GM12878 (cell line): ENCODE measurements around the gene DPP6. TPM values are rescaled to one million over a fixed set of nuclear protein-coding genes. Genes with fewer than 3 reads are reported as not detected.
A peak's percentile ranks its signal among the peaks of the same experiment; 100 is the strongest.

Source experiments
- ATAC-seq: fragments of 200-7000 bp; cut with Tn5 transposase; 3 replicates; pipeline ENCODE4 v1.9.1; 2020; ENCODE audit warnings: mild to moderate bottlenecking, moderate library complexity
- BruUV-seq: library from RNA; stranded (reverse); fragments of 400-500 nt; replicated peaks from 2 replicates; lab custom pipeline; 2021; lab: Mats Ljungman, UMichigan
- CTCF ChIA-PET: fragments of 300-600 bp; sonication (Branson Sonifier 250); formaldehyde crosslinking; extraction: SDS; loops from one replicate; lab custom pipeline; 2021; ENCODE audit warnings: inconsistent platforms; lab: Yijun Ruan, JAX
- POLR2A ChIA-PET: fragments of 350-600 bp; formaldehyde crosslinking; extraction: SDS; loops from one replicate; lab custom pipeline; 2021; ENCODE audit warnings: inconsistent platforms; lab: Charles Lee
- RAD21 ChIA-PET: fragments of 300-600 bp; sonication (Branson Sonifier 250); formaldehyde crosslinking; loops from one replicate; lab custom pipeline; 2023; ENCODE audit warnings: antibody characterized with exemption; ENCODE audit not compliant: unreplicated experiment; lab: Charles Lee
- SMC1A ChIA-PET: fragments of 300-600 bp; sonication (Branson Sonifier 250); formaldehyde crosslinking; loops from one replicate; lab custom pipeline; 2023; ENCODE audit not compliant: unreplicated experiment, uncharacterized antibody; lab: Charles Lee
- DNase-seq: peaks from one replicate; pipeline ENCODE4 v3.0.0-alpha.2; 2011; ENCODE audit warnings: low read depth, low spot score
- FAIRE-seq: peaks from 3 replicates; lab custom pipeline; 2011; peaks lifted over from hg19 to GRCh38; lab: Jason Lieb, UNC
- H2AFZ ChIP-seq: 2 replicates; pipeline ENCODE4 v1.6.0; 2011; ENCODE audit warnings: low read depth, low read length, control low read depth; ENCODE audit not compliant: control insufficient read depth
- H3K27ac ChIP-seq: 2 replicates; pipeline ENCODE4 v1.5.1; 2011; ENCODE audit warnings: control low read depth; ENCODE audit not compliant: control insufficient read depth, insufficient read depth
- H3K27me3 ChIP-seq, 2 experiments: replicated peaks in 1 of 2; 2 replicates each; pipeline versions ENCODE4 v1.6.0 to v1.6.1; 2011; ENCODE audit warnings: low read length in 1 of 2; ENCODE audit not compliant: control insufficient read depth in 2 of 2, insufficient read depth in 2 of 2
- H3K36me3 ChIP-seq, 2 experiments: 2 replicates each; pipeline ENCODE4 v1.5.1; 2011; ENCODE audit warnings: low read length in 1 of 2; ENCODE audit not compliant: control insufficient read depth in 2 of 2, insufficient read depth in 2 of 2
- H3K4me1 ChIP-seq: 2 replicates; pipeline ENCODE4 v1.6.1; 2011; ENCODE audit warnings: mild to moderate bottlenecking, low read length, moderate library complexity, mixed read lengths; ENCODE audit not compliant: control insufficient read depth, insufficient read depth
- H3K4me2 ChIP-seq: 2 replicates; pipeline ENCODE4 v1.6.0; 2011; ENCODE audit warnings: control low read depth; ENCODE audit not compliant: control insufficient read depth, insufficient read depth
- H3K4me3 ChIP-seq: fragments of 200-600 bp; sonication (generic); 2 replicates; pipeline ENCODE4 v1.5.1; 2016
- H3K79me2 ChIP-seq: 2 replicates; pipeline ENCODE4 v1.6.0; 2011; ENCODE audit warnings: low read length; ENCODE audit not compliant: control insufficient read depth, insufficient read depth
- H3K9ac ChIP-seq: 2 replicates; pipeline ENCODE4 v1.8.0; 2011; ENCODE audit warnings: low read length, control low read depth, mixed read lengths; ENCODE audit not compliant: control insufficient read depth, insufficient read depth
- H3K9me3 ChIP-seq: replicated peaks from 3 replicates; pipeline ENCODE4 v1.5.1; 2011; ENCODE audit warnings: mild to moderate bottlenecking, low read length; ENCODE audit not compliant: control insufficient read depth, insufficient read depth
- H4K20me1 ChIP-seq: 2 replicates; pipeline ENCODE4 v1.6.0; 2011; ENCODE audit not compliant: control insufficient read depth, insufficient read depth
- EGR1 ChIP-seq, 2 experiments: IDR thresholded peaks; 1 replicate in 1 of 2; 2 replicates in 1 of 2; pipeline ENCODE4 v1.6.1; 2011 to 2012; ENCODE audit warnings: low read depth in 2 of 2, low read length in 2 of 2, borderline replicate concordance in 1 of 2, mild to moderate bottlenecking in 1 of 2, moderate library complexity in 1 of 2
- IRF4 ChIP-seq: IDR thresholded peaks from 2 replicates; pipeline ENCODE4 v1.6.1; 2011; ENCODE audit warnings: low read depth, low read length
- KAT2A ChIP-seq: conservative IDR thresholded peaks from 2 replicates; pipeline ENCODE4 v1.6.1; 2011; ENCODE audit warnings: low read depth, low read length; ENCODE audit not compliant: control insufficient read depth
- MXI1 ChIP-seq: fragments of 150-350 bp; IDR thresholded peaks from 2 replicates; pipeline ENCODE4 v1.6.1; 2011; ENCODE audit warnings: low read depth, mild to moderate bottlenecking, inconsistent platforms, low read length, improper control_type of control experiment
- PAX5 ChIP-seq: IDR thresholded peaks from 2 replicates; pipeline ENCODE4 v1.6.1; 2011; ENCODE audit warnings: low read depth, low read length, borderline replicate concordance
- SIN3A ChIP-seq: IDR thresholded peaks from 2 replicates; pipeline ENCODE4 v1.6.1; 2012; ENCODE audit warnings: low read depth, low read length, improper control_type of control experiment
- SUPT20H ChIP-seq: IDR thresholded peaks from 2 replicates; pipeline ENCODE4 v1.6.1; 2011; ENCODE audit warnings: low read depth, mild to moderate bottlenecking, low read length, moderate library complexity, borderline replicate concordance; ENCODE audit not compliant: control insufficient read depth
- WGBS: methylation state at CpG from one replicate; pipeline ENCODE4 v1.1.6; 2016; ENCODE audit warnings: low lambda C conversion rate; ENCODE audit not compliant: insufficient replicate concordance, insufficient coverage; ENCODE audit errors: missing lambda C conversion rate; 5-methylcytosine and 5-hydroxymethylcytosine counted together
- in situ Hi-C: fragments of 300-500 bp; cut with MboI; formaldehyde crosslinking; loops from 9 replicates; pipeline ENCODE4 v1.14.3; 2018; ENCODE audit warnings: mixed read lengths
- intact Hi-C: fragments of 100-400 bp; cut with micrococcal nuclease; formaldehyde crosslinking; loops from one replicate; pipeline ENCODE4 v1.14.2; 2022; ENCODE audit not compliant: unreplicated experiment
- polyA plus RNA-seq, 11 experiments: library from polyadenylated mRNA; depleted of rRNA in 4 of 11; unstranded in 6 of 11; stranded (reverse) in 5 of 11; fragments of >200 nt; fragmentation: Nextera tagmentation in 4 of 11; fragmentation: Illumina TruSeq in 1 of 11; extraction: Ambion mirVana in 4 of 11; extraction: Trizol in 1 of 11; gene quantifications; 1 replicate in 1 of 11; 2 replicates in 10 of 11; pipeline versions ENCODE4 v1.2.1 to v1.2.3, GENCODE V29; 2011 to 2016; ENCODE audit warnings: inconsistent platforms in 2 of 11, missing spikeins in 2 of 11, low read depth in 1 of 11
- total RNA-seq, 4 experiments: library from RNA; depleted of rRNA in 3 of 4; stranded (reverse); fragments of >200 nt in 3 of 4; fragmentation: Illumina TruSeq in 1 of 4; extraction: Trizol in 1 of 4; gene quantifications; 2 replicates each; pipeline versions ENCODE4 v1.2.1 to v1.2.3, GENCODE V29; 2013 to 2021
- TF ChIP-seq, protein P1 (sequence below): IDR thresholded peaks from 2 replicates; pipeline ENCODE4 v1.6.1; 2012; ENCODE audit warnings: mild to moderate bottlenecking, low read depth, low read length

Gene DPP6
- total and polyA plus RNA-seq, 10 of the 15 experiments (the other 5 are each of a cell fraction or from before 2014, with no cell fraction given): not detected

GRCh38 chr7:154867068-154867467 is 814.9 kb downstream of the DPP6 start (continued):
- TF ChIP-seq PAX5 (peak; percentile 57; the same call in 1 of the 2 replicates), EGR1 (IDR thresholded peaks at IDR 0.05; ENCODE audit: borderline replicate concordance in 1 of 2, low read depth in 2 of 2, low read length in 2 of 2) (no peak), KAT2A (no peak), SUPT20H (no peak)

DNA sequence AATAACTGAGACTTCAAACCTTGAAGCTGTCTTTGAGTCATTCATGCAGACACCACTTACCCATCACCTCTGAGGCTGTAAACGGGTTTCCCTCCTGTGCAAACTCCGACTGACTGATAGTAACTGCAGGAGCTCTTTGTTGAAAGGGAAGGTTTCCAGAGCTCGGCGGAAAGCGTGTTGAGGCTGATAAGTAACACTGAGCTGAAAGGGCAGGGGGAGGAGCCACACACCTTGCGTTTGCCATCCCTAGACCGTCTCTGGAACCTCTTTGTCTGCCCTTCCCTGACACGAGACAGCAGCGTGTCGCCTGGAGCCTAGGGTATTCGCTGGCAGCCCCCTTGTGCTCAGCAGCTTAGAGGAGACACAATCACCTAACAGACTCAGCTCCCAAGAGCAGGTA is 816.7 kb downstream of the DPP6 start:
- H3K79me2 ChIP-seq: no peaks in the 10 kb centered on the region
- no peak overlapping the region for H3K4me3 ChIP-seq
- TF ChIP-seq MXI1: no peak
- TF ChIP-seq, protein P1, sequence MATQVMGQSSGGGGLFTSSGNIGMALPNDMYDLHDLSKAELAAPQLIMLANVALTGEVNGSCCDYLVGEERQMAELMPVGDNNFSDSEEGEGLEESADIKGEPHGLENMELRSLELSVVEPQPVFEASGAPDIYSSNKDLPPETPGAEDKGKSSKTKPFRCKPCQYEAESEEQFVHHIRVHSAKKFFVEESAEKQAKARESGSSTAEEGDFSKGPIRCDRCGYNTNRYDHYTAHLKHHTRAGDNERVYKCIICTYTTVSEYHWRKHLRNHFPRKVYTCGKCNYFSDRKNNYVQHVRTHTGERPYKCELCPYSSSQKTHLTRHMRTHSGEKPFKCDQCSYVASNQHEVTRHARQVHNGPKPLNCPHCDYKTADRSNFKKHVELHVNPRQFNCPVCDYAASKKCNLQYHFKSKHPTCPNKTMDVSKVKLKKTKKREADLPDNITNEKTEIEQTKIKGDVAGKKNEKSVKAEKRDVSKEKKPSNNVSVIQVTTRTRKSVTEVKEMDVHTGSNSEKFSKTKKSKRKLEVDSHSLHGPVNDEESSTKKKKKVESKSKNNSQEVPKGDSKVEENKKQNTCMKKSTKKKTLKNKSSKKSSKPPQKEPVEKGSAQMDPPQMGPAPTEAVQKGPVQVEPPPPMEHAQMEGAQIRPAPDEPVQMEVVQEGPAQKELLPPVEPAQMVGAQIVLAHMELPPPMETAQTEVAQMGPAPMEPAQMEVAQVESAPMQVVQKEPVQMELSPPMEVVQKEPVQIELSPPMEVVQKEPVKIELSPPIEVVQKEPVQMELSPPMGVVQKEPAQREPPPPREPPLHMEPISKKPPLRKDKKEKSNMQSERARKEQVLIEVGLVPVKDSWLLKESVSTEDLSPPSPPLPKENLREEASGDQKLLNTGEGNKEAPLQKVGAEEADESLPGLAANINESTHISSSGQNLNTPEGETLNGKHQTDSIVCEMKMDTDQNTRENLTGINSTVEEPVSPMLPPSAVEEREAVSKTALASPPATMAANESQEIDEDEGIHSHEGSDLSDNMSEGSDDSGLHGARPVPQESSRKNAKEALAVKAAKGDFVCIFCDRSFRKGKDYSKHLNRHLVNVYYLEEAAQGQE: no peak
- no peak for TF ChIP-seq SIN3A
- no peak for TF ChIP-seq IRF4
- H3K4me2 ChIP-seq: no peak overlapping the region
- in situ Hi-C loops: no loop called here
- H2AFZ ChIP-seq: no peak overlapping the region
- H3K4me1 ChIP-seq: peaks cover 8% of the 10 kb centered on the region
- DNase-seq: no peak
- no peaks in the 10 kb centered on the region for H4K20me1 ChIP-seq
- no peaks in the 10 kb centered on the region for H3K27me3 ChIP-seq
- 3% methylated on average over 11 of the region's 11 CpGs for WGBS
- ChIA-PET POLR2A (no interaction called here), SMC1A (no interaction called here), CTCF (interaction anchor here (1.4 kb wide), 1 partner anchor 59 kb away, joined by 6 read pairs; no protein-coding TSS in a partner anchor), RAD21 (interaction anchor here (1.1 kb wide), 1 partner anchor 59 kb away, joined by 3 read pairs; no protein-coding TSS in a partner anchor)
- H3K9ac ChIP-seq: no peak overlapping the region
- H3K36me3 ChIP-seq: no peaks in the 10 kb centered on the region
- ATAC-seq: peak; percentile 13
- H3K9me3 ChIP-seq: no peaks in the 10 kb centered on the region; the same call in 2 of the 3 replicates
- BruUV-seq: no TSS peak
- intact Hi-C loops: loop anchor here (5.0 to 10.0 kb wide), 3 partner anchors 43 to 426 kb away; partner anchors contain the start of gene INSIG1
- no peak overlapping the region for H3K27ac ChIP-seq
- FAIRE-seq: no peak
